HG03066 (cell line): Measurements from ENCODE around the gene NOS3.

Experiments used
- ATAC-seq: cut with Tn5 transposase; IDR thresholded peaks from one replicate; pipeline ENCODE4 v1.9.1; 2021; ENCODE audit warnings: low read depth; ENCODE audit not compliant: unreplicated experiment

The NOS3 gene

DNA sequence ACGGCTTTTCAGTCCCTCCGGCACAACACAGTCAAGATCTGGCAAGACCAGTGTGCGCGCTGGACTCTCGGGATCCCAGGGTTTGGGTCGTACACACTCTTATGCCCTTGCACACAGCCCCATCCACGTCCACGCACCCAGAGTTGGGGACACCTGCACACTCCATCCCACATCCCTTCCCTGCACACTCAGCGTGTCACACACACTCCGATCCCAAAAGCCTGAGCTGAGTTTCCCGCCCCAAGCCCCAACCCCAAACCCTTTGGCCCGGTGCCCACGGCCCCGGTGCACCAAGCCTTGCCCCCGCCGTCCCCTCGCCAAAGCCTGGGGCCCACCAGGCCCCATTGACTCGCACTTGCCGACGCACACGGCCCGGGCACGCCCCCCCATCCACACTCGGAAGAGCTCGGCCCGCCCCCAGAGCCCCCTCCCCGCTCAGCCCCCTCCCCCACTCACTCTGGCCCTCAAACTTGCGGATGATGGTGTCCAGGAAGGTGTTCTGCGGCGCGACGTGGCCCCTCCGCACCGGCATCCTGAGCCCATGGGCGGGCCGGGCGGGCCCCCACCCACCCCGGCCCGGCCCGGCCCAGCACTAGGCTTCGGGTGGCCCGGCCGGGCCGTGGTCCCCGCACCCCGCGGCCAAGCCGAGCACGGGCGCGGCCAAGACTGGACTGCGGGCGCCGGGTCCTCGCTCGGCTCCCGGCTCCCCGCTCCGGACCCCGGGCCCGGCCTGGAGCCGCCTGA, 13.3 kb upstream of the NOS3 start:
- no peak for ATAC-seq

DNA sequence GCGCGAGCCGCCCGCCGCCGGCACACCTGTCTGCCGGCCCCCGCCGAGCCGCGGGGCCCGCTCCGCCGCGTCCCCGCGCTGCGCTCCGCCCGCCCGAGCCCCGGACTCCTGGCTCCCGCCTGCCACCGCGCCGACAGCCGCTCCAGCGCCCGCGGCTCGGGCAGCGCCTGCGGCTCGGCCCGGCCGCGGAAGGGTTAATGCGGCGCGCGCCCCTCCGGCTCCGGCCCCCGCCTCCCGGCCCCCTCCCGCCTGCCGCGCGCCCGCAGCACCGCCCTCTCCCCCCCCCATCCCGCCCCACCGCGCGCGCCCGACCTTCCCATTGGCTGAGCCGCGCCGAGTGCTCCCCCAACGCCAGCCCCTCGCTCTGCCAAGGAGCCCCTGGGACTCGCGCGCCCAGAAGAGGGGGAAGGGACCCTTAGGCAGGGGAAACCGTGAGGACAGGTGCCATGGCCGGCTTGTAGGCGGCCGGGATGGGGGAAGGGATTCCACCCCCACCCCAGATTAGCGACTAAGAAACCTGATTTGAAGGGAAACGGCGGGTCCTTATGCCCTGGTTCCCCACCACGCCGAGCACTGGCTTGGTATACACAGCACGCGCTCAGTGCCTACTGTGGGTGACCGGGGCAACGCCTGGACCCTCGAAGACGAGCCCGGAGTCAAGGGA, 12.6 kb upstream of the NOS3 start, which contains the start of gene KCNH2:
Gene KCNH2 (minus strand): TSS at position 196 of the 664 bp plus-strand sequence. CDS start 408 bp downstream, outside the sequence.
- ATAC-seq = no peak

DNA sequence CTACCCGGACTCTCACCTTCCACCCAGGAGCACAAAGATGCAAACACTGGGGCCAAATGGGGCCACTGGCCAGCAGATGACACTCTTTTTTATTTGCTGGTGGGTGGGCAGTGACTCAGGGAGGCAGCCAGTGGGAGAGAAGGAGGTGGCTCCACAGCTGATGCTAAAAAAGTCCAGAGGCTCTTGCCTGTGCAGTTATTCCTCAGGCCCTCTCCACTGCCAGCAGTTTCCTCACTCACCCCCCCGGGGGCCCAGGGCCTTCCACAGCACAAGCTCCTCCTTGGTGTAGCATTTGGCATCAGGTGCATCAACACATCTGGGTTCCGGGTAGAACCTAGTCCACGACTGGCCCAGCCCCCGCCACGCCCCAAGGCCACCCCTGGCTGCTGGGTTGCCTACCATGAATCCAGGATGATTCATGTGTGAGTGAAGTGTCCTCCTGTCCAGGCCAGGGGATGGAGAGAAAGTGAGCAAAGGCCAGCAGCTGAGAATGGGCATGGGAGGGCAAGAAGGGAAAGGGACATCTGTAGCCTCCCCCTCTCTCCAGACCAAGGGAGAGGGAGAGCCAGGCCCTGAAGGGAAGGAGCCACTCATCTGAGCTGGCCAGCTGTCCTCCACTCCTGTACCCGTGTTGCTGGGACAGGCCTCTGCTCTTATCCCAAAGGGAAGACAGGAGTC, 11.0 kb upstream of the NOS3 start:
- ATAC-seq = no peak

DNA sequence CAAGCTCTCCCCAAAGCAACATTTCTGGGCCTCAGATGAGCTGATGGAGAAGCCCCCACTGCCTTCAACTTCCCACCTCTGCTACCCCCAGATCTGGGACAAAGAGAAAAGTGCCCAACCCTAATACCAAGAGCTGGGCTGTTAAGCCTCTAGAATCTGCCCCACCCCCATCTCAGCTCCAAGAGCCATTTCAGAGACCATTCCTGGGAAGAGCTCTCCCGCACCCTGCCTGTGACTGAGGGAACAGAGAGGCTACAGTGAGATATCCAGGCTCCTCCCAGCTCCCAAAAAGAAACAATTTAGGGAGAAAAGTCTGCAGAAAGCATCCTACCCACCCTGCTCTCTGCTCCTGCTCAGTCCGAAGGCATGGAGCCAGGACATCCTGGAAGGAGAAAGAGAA, 10.2 kb upstream of the NOS3 start:
- ATAC-seq = no peak

DNA sequence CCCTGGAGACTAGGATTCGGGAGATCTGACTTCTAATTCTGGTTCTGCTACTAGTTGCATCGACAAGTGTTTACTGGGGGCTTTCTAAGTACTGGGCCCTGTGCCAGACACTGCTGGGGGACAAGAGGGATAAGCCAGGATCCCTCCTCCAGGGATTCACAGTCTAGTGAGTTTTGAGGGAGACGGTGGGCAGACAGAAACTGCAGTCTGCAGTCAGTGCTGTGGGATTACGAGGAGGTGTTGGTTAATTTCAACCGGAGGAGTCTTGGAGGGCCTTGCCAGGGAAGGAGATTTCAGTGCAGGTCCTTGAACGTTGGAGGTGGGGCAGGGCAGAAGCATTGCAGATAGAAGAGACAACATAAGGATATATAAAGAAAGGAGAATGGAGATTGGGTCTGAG, 9.2 kb upstream of the NOS3 start:
- ATAC-seq = no peak

DNA sequence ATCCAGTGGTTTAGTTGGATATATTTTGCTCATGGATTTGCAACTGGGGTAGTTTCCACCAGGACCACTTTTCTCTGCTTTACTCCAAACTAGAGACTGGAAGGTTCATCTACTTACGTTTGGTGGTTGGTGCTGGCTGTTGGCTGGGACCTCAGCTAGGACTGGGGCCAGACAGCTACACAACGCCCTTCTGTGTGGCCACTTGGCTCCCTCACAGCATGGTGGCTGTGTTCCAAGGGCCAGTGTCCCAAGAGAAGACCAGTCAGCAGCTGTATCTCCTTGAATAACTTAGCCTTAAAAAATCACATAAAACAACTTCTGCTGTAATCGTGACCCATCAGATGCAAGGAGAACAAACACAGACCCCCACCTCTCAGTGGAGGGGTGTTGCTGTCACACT, 8.5 kb upstream of the NOS3 start:
- no peak for ATAC-seq

DNA sequence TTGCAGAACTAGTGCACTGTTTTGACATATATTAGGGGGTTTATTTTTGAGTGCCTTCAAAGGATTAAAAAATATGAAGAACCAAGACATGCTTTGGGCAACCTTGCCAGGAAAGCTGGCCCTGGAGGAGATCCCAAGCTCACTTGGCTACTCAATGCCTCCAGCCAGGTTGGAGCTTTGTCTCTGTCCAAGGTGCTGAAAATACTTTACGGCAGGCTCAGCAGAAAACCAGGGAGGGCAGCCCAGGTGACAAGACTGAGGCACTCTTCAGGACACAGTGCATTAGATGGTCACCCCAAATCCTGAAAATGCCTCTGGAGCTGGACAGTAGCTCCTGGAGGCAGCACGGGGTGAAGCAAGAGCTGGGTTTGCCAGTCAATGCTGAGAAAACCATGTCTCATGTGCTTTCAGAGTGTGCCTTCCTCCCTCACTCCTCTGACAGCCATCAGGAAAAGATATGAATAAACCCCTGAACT, 6.9 kb upstream of the NOS3 start:
- ATAC-seq = no peak

DNA sequence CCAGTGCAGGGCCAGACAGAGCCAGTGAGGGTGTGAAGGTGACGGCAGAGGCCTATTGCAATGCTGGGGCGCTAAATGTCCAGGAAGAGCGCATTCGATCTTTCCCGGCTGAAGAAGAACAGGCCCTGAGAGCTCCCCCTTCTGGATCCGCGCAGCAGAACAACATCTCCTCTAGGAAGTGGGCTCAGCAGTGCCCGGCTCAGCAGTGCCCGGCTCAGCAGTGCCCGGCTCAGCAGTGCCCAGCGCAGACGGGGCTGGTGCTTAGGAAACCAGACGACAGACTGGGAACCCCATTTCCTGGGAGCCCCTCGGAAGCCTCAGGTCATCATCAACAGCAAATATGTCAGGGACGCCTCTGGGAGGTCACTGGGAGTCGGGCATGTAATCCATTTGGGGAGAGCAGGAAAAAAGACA, 4.7 kb upstream of the NOS3 start:
- no peak for ATAC-seq

DNA sequence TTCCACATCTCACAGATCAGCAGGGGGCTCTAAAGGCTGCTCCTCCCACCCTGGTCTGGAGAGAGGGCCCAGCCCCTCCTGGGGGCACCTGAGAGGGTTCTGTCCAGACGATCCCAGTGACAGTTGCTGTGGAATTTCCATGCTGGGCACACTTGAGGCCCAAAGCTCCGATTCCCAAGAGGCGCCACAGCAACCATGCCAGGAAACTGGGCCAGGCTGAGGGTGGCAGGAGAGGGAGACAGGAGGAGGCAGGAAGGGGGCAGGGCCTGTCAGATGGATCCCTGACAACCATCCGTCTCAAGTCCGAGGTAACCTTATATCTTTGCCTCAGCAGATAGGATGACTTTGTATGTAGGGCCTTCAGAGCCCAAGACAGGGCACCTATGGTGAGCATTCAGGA, 4.3 kb upstream of the NOS3 start:
- no peak for ATAC-seq

DNA sequence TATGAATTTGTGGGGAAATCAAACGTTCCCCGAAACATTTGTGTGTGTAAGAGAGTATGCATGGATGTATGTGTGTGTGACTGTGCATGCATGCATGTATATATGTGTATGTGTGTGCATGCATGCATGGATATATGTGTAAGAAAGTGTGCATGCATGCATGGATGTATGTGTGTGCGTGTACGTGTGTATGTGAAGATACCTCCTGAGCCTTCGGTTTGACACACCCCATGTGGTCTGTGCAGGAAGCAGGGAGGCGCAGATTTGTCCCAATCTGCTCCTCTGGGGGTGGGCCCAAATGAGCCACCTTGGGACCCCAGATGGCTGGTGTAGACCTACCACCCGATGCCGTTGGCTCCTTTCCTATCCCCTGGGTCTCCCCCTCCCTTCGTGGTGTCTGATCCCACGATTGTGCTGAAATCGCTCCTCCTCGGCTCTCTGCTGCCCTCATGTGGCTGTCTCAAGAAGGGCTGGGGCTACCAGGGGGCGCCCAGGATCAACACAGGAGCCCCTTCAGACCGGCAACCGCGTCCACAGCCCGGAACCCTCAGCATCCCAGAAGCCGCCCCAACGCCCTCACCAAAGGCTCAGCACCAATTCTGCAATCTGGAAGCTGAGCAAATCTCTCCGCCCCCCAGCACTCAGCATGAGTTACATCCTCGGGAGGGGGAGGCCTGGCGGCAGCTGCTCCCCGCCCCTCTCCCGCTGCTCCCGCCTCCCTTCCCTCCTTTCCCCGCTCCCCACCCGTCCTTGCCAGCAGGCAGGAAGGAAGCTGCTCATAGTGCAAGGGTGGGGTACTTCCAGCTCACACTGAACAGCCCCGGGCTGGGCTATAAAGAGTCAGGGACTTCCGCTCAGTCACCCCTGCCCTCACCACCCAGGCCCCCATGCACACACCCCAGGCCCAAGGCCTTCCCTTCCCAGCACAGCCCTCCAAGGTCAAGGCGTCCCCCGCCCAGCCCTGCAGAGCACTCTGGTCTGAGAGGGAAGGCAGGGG, 2.3 kb upstream of the NOS3 start:
- ATAC-seq = no peak

DNA sequence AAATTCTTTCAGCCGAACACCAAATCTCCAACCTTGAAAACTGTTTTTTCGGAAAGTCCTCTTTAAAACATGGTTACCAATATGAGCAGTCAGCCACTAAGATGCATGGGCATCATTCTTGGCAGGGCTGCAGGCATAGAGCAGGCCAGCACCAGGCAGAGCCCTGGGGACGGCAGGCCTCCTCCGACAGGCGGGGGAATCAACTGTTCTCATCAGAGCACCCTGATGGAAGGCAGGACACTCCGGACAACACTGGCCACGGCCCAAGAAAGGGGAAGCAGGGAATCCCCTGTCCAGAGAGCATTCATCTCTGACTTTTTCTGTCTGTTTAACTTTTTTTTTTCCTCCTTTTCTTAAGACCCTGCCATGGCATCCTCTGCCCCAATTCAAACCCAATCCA, 1.4 kb upstream of the NOS3 start:
- ATAC-seq = no peak

DNA sequence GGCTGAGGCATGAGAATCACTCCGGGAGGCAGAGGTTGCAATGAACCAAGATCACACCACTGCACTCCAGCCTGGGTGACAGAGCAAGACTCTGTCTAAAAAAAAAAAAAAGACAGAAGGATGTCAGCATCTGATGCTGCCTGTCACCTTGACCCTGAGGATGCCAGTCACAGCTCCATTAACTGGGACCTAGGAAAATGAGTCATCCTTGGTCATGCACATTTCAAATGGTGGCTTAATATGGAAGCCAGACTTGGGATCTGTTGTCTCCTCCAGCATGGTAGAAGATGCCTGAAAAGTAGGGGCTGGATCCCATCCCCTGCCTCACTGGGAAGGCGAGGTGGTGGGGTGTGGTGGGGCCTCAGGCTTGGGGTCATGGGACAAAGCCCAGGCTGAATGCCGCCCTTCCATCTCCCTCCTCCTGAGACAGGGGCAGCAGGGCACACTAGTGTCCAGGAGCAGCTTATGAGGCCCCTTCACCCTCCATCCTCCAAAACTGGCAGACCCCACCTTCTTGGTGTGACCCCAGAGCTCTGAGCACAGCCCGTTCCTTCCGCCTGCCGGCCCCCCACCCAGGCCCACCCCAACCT, 1.3 kb downstream of the NOS3 start:
- ATAC-seq = no peak

DNA sequence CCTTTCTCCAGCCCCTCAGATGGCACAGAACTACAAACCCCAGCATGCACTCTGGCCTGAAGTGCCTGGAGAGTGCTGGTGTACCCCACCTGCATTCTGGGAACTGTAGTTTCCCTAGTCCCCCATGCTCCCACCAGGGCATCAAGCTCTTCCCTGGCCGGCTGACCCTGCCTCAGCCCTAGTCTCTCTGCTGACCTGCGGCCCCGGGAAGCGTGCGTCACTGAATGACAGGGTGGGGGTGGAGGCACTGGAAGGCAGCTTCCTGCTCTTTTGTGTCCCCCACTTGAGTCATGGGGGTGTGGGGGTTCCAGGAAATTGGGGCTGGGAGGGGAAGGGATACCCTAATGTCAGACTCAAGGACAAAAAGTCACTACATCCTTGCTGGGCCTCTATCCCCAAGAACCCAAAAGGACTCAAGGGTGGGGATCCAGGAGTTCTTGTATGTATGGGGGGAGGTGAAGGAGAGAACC, 2.1 kb downstream of the NOS3 start:
- ATAC-seq = peak; percentile 61

DNA sequence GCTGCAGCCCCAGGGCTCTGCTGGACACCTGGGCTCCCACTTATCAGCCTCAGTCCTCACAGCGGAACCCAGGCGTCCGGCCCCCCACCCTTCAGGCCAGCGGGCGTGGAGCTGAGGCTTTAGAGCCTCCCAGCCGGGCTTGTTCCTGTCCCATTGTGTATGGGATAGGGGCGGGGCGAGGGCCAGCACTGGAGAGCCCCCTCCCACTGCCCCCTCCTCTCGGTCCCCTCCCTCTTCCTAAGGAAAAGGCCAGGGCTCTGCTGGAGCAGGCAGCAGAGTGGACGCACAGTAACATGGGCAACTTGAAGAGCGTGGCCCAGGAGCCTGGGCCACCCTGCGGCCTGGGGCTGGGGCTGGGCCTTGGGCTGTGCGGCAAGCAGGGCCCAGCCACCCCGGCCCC, 2.7 kb downstream of the NOS3 start:
- ATAC-seq = no peak

DNA sequence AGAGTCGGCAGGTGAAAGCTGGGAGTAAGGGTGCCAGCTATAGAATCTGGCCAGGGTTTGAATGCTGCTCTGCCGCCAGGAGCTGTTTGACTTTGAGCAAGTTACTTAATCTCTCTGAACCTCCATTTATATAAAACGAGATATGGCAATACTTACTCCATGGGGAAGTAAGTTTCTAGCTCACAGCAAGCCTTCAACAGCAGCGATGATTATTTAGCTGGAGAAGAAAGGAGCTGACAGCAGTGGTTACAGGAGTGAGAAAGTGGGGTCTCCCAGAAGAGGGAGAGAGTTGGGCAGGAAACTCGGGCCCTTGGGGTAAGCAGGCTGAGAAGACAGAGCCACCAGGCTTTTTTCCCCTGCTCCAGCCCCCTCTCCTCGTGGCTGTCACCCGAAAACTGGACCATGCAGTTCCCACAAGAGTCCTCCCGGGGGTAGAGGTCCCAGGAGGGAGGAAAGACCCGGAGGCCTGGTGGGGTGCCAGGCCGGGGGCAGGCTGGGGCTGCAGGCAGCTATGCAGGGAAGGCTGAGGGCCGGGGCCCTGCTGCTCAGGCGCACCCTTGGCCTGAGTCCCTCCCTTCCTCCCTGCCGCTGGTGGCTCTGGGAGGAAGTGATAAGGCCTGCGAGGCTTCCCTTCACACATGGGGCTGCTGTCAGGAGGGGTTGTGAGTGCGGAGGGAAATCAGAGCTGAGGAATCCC, 3.5 kb downstream of the NOS3 start:
- no peak for ATAC-seq

DNA sequence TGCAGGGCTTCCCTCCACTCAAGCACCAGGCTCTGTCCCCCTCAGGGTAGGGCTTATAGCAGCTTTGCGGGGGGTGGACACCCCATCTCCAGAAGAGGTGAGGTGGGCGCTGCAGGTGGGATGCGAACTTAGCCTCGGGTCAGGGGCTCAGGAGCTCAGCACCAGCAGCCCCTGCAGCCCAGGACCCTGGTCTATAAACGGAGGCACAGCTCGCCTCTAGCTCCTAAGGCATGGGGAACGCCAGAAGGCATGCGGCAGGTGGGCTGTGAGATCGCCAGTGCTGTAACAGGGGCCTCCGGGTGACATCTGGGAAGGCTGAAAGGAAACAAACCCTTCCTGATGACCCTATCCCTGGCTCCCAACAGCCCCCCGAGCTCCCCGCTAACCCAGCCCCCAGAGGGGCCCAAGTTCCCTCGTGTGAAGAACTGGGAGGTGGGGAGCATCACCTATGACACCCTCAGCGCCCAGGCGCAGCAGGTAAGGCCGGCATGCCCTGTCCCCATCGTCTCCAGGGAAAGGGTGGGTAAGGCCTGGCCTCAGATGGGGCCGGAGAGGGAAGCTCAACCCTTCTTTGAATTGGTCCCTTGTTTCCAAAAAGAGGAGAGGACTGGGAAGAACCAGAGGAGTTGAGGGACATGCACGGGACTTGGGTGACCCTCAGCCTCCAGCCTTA, 4.2 kb downstream of the NOS3 start:
- ATAC-seq = no peak

DNA sequence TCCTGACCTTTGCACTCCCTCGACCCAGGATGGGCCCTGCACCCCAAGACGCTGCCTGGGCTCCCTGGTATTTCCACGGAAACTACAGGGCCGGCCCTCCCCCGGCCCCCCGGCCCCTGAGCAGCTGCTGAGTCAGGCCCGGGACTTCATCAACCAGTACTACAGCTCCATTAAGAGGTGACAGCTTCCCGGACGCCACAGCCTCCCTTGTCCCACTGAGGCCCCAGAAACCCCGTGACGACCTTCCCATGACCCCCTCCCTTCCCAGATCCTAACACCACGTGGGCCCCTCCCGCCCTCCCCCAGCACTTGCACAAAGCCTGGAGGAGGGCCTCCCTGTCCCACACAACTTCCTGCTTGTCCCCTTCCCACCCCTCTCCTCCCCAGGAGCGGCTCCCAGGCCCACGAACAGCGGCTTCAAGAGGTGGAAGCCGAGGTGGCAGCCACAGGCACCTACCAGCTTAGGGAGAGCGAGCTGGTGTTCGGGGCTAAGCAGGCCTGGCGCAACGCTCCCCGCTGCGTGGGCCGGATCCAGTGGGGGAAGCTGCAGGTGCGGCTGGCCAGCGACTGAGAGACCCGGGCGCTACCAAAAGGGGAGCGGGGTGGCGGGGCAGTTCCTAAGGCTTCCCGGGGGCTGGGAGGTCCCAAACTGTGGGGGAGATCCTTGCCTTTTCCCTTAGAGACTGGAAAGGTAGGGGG, 5.7 kb downstream of the NOS3 start:
- ATAC-seq = no peak

DNA sequence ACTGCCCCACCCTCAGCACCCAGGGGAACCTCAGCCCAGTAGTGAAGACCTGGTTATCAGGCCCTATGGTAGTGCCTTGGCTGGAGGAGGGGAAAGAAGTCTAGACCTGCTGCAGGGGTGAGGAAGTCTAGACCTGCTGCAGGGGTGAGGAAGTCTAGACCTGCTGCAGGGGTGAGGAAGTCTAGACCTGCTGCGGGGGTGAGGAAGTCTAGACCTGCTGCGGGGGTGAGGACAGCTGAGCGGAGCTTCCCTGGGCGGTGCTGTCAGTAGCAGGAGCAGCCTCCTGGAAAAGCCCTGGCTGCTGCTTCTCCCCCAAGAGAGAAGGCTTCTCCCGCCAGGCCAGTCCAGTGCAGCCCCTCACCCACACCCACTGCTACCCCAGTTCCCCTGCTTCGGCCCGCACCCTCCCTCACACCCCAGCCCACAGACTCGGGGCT, 6.3 kb downstream of the NOS3 start:
- ATAC-seq = no peak
